Measurements from ENCODE around the gene VPS25.

DNA sequence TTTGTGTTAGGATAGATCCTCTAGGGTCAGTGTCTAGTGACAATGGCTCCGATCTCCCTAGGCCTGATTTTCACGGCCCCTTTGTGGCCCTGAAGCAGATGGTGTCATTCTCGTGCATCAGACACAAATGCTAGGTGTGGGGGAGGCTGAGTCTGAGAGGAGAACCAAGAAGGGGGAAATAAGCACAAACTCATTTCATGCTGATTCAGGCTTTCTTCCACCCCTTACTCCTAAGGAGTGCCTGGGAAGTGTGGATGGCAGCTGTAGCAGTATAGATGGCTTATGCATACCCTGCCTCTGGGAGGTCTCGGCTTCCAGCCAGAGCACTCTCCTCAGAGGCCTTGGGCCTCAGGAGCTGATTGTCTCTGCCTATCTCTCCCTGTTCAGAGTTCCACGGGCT, 5.3 kb downstream of the VPS25 start:
- TF ChIP-seq, protein P1, sequence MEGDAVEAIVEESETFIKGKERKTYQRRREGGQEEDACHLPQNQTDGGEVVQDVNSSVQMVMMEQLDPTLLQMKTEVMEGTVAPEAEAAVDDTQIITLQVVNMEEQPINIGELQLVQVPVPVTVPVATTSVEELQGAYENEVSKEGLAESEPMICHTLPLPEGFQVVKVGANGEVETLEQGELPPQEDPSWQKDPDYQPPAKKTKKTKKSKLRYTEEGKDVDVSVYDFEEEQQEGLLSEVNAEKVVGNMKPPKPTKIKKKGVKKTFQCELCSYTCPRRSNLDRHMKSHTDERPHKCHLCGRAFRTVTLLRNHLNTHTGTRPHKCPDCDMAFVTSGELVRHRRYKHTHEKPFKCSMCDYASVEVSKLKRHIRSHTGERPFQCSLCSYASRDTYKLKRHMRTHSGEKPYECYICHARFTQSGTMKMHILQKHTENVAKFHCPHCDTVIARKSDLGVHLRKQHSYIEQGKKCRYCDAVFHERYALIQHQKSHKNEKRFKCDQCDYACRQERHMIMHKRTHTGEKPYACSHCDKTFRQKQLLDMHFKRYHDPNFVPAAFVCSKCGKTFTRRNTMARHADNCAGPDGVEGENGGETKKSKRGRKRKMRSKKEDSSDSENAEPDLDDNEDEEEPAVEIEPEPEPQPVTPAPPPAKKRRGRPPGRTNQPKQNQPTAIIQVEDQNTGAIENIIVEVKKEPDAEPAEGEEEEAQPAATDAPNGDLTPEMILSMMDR (IDR thresholded peaks at IDR 0.05; ENCODE audit: low read depth, low read length, poor library complexity, severe bottlenecking), result no peak
- no peak for TF ChIP-seq EZH2phosphoT487 (IDR thresholded peaks at IDR 0.05; ENCODE audit: borderline replicate concordance, low read length)
